ES-I3 (cell line): ENCODE measurements around the gene ST6GAL2.

Experiments used
- H3K36me3 ChIP-seq: 2 replicates; pipeline ENCODE4 v1.6.1; 2013; ENCODE audit warnings: mild to moderate bottlenecking, low read length, control low read depth, moderate library complexity; ENCODE audit not compliant: insufficient read depth
- H3K4me1 ChIP-seq: 2 replicates; pipeline ENCODE4 v1.6.1; 2013; ENCODE audit warnings: mild to moderate bottlenecking, control low read depth, low read length; ENCODE audit not compliant: insufficient read depth
- H3K9ac ChIP-seq: 2 replicates; pipeline ENCODE4 v1.6.1; 2013; ENCODE audit warnings: low read depth, mild to moderate bottlenecking, low read length, moderate library complexity
- H3K9me3 ChIP-seq: 2 replicates; pipeline ENCODE4 v1.6.1; 2013; ENCODE audit warnings: mild to moderate bottlenecking, low read length, moderate library complexity; ENCODE audit not compliant: control insufficient read depth, insufficient read depth

Gene ST6GAL2

DNA sequence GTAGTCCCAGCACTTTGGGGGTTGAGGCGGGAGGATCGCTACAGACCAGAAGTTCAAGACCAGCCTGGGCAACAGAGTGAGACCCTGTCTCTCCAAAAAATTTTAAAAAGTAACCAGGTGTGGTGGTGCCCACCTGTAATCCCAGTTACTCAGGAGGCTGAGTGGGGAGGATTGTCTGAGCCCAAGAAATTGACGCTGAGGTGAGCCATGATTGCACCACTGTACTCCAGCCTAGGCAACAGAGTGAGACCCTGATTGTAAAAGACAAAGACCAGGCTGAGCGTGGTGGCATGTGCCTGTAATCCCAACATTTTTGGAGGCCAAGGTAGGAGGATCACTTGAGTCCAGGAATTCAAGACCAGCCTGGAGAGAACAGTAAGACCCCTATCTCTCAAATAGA lies 7.8 kb downstream of the ST6GAL2 start:
- Histone ChIP-seq H3K9ac (no peak overlapping the region), H3K4me1 (0 out of 2 replicates have a peak, but pooled peaks cover 2% of the 10 kb centered on the region), H3K9me3 (no peaks in the 10 kb centered on the region), H3K36me3 (no peaks in the 10 kb centered on the region)

DNA sequence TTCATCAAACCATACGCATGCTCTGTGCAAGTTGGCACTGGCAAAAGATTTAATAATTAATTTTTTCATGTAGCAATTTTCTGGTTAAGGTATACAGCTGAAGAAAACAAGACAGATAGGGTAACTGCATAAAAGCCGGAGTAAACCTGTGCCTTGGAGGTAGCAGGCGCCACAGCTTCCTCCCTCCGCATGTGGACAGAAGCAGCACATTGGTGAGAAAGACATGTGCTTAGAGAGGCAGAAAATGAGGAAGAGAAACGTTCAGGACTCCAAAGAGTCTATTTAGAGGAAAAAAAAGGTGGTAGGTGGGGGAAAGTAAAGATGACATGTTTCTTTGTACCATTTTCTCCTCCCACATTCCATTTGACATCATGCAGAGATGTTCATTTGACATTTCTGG lies 9.3 kb downstream of the ST6GAL2 start:
- Histone ChIP-seq H3K9me3 (no peaks in the 10 kb centered on the region), H3K36me3 (no peaks in the 10 kb centered on the region), H3K9ac (no peak overlapping the region), H3K4me1 (no peaks in the 10 kb centered on the region)

- Histone ChIP-seq H3K36me3 (no peaks in the 10 kb centered on the region), H3K4me1 (no peaks in the 10 kb centered on the region), H3K9me3 (no peaks in the 10 kb centered on the region), H3K9ac (no peak overlapping the region)
These were observed 16.3 kb downstream of the ST6GAL2 start for GRCh38 chr2:106869512-106870275.

DNA sequence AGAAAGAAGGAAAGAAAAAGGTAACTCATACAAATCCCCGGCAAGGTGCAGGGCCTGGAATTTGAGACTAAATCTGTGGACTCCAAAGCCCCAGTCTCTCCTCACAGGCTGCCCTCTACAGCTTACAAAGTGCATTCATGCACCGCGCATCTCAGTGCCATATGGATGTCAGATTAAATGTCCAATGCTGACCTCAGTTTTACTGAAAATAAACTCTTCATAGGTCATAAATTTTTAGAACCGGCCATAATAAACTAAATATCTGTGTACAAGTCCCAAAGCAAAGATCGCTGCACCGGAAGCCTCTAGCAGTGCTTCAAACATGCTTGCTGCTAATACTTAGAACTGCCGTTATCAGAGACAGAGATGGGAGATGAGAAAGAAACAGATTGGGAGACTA lies 17.7 kb downstream of the ST6GAL2 start:
- Histone ChIP-seq H3K9ac (no peak overlapping the region), H3K36me3 (no peaks in the 10 kb centered on the region), H3K9me3 (no peaks in the 10 kb centered on the region), H3K4me1 (no peaks in the 10 kb centered on the region)

- no peaks in the 10 kb centered on the region for H3K36me3 ChIP-seq
- H3K4me1 ChIP-seq: no peaks in the 10 kb centered on the region
- no peaks in the 10 kb centered on the region for H3K9me3 ChIP-seq
- H3K9ac ChIP-seq: no peak overlapping the region
These were observed 18.6 kb downstream of the ST6GAL2 start for GRCh38 chr2:106867196-106867953.

- H3K36me3 ChIP-seq: no peaks in the 10 kb centered on the region
- no peak overlapping the region for H3K9ac ChIP-seq
- no peaks in the 10 kb centered on the region for H3K4me1 ChIP-seq
- no peaks in the 10 kb centered on the region for H3K9me3 ChIP-seq
These were observed 19.3 kb downstream of the ST6GAL2 start for GRCh38 chr2:106866641-106867040.

GRCh38 chr2:106864051-106864450 lies 21.9 kb downstream of the ST6GAL2 start:
- Histone ChIP-seq H3K36me3 (no peaks in the 10 kb centered on the region), H3K4me1 (no peaks in the 10 kb centered on the region), H3K9ac (no peak overlapping the region), H3K9me3 (no peaks in the 10 kb centered on the region)

DNA sequence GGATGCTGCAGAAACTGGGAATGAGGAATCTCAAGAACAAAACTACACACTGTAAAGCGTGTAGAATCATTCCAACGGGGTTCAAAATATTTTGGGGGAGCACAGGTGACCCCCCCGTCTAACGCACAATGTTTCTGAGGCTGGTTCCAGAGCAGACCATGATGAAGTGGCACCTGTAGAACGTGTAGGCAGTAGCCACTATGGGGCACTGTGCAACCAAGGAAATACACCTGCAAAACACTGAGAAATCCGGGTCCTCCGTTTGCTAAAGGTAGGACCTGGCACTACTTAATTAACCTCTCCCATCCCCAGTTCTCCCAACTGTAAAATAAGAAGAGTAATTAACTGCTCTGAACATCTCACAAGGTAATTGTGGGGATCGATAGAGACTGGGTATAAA lies 22.6 kb downstream of the ST6GAL2 start:
- H3K4me1 ChIP-seq: no peaks in the 10 kb centered on the region
- no peaks in the 10 kb centered on the region for H3K9me3 ChIP-seq
- no peaks in the 10 kb centered on the region for H3K36me3 ChIP-seq
- H3K9ac ChIP-seq: no peak overlapping the region

- no peaks in the 10 kb centered on the region for H3K36me3 ChIP-seq
- H3K9ac ChIP-seq: no peak overlapping the region
- peaks cover 7% of the 10 kb centered on the region; the same call in 1 of the 2 replicates for H3K4me1 ChIP-seq
- H3K9me3 ChIP-seq: no peaks in the 10 kb centered on the region
These were observed 26.5 kb downstream of the ST6GAL2 start for GRCh38 chr2:106859498-106859897.

DNA sequence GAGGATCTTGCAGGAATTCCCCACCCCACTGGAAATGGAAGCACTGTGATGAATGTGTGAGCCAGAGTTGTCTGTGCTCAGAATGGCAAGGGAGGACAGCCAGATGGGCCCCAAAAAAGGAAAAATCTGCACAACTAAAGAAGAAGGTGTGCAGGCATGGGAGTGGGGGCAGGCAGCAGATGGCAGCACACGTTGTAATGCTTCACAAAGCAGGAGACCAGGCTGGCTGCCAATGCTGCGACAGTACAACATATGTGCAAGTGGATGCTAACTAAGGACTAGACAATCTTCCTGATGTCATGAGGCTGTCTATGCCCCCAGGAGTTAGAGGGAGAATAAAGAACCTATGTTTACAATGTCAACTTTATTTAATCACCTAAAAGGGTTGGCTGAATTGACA lies 27.2 kb downstream of the ST6GAL2 start:
- Histone ChIP-seq H3K36me3 (no peaks in the 10 kb centered on the region), H3K4me1 (peaks cover 7% of the 10 kb centered on the region; the same call in 1 of the 2 replicates), H3K9me3 (no peaks in the 10 kb centered on the region), H3K9ac (no peak overlapping the region)

DNA sequence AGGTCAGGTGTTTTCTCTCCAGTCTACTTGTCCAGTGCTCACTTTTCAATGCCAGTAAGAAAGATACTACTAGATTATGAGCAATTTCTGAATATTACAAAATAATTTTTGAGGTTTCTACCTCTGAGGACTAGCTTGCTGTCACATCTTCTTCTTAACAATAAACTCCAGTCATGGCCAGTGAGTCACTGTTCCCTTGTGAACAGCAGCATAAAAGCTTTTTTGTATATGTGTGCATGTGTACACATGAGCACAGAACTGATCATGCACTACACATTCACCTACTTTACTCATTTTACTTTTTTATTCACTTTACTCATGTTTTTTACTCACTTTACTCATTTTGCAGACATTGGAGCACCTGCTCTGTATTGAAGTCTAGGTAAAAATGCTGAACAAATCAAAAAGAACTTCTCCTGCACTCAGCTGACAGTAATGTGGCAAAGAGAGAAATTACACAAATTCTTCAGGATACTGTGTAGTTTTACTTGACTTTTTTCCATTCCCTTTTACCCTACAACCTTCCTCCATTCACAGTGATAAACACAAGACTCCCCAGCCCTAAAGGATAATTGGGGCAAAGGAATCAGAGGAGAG lies 28.0 kb downstream of the ST6GAL2 start:
- Histone ChIP-seq H3K9ac (no peak overlapping the region), H3K36me3 (no peaks in the 10 kb centered on the region), H3K9me3 (no peaks in the 10 kb centered on the region), H3K4me1 (peaks cover 7% of the 10 kb centered on the region; the same call in 1 of the 2 replicates)

- Histone ChIP-seq H3K9ac (no peak overlapping the region), H3K4me1 (peaks cover 24% of the 10 kb centered on the region), H3K36me3 (no peaks in the 10 kb centered on the region)
These were observed 32.3 kb downstream of the ST6GAL2 start for GRCh38 chr2:106853631-106854030.

GRCh38 chr2:106851881-106852501 lies 34.0 kb downstream of the ST6GAL2 start:
- Histone ChIP-seq H3K4me1 (peaks cover 30% of the 10 kb centered on the region), H3K9ac (no peak overlapping the region), H3K9me3 (no peaks in the 10 kb centered on the region), H3K36me3 (no peaks in the 10 kb centered on the region)

More at GRCh38 chr2:106853631-106854030, 32.3 kb downstream of the ST6GAL2 start:
- H3K9me3 ChIP-seq: no peaks in the 10 kb centered on the region

- no peaks in the 10 kb centered on the region for H3K36me3 ChIP-seq
- H3K9ac ChIP-seq: no peak overlapping the region
- peaks cover 30% of the 10 kb centered on the region for H3K4me1 ChIP-seq
These were observed 34.7 kb downstream of the ST6GAL2 start for GRCh38 chr2:106851087-106851874.

More at GRCh38 chr2:106851087-106851874, 34.7 kb downstream of the ST6GAL2 start:
- H3K9me3 ChIP-seq: no peaks in the 10 kb centered on the region
